Skeletal muscle satellite cell (primary cell): ENCODE measurements around the gene TRAF7. TPM values are rescaled to one million over a fixed set of nuclear protein-coding genes. Genes with fewer than 3 reads are reported as not detected.
"Not testable (repeated sequence)": the region's sequence is repeated elsewhere in the genome, so short reads cannot be mapped to it uniquely, and the experiment has no call there.

Source experiments
- H3K27me3 ChIP-seq: 2 replicates; pipeline ENCODE4 v1.7.0; 2013; ENCODE audit warnings: low read length; ENCODE audit not compliant: control insufficient read depth, insufficient read depth
- H3K36me3 ChIP-seq: 2 replicates; pipeline ENCODE4 v1.7.0; 2013; ENCODE audit warnings: mild to moderate bottlenecking, control low read depth, low read length; ENCODE audit not compliant: insufficient read depth
- H3K4me1 ChIP-seq: 2 replicates; pipeline ENCODE4 v1.7.0; 2013; ENCODE audit warnings: low read length; ENCODE audit not compliant: control insufficient read depth, insufficient read depth
- H3K4me2 ChIP-seq: 2 replicates; pipeline ENCODE4 v1.7.0; 2013; ENCODE audit warnings: mild to moderate bottlenecking, low read length
- H3K4me3 ChIP-seq: 2 replicates; pipeline ENCODE4 v1.7.0; 2013; ENCODE audit warnings: low read length
- H3K9ac ChIP-seq: 2 replicates; pipeline ENCODE4 v1.7.0; 2013; ENCODE audit warnings: mild to moderate bottlenecking, low read depth, low read length, moderate library complexity
- H3K9me3 ChIP-seq: replicated peaks from 2 replicates; pipeline ENCODE4 v1.7.0; 2013; ENCODE audit warnings: mild to moderate bottlenecking, control low read depth, low read length
- total RNA-seq: library from RNA; depleted of rRNA; stranded (reverse); fragments of >200 nt; gene quantifications from 2 replicates; pipeline ENCODE4 v1.2.3, GENCODE V29; 2012; rRNA removed

Gene TRAF7
- total RNA-seq = 55.3 and 64.7 TPM in 2 replicates

DNA sequence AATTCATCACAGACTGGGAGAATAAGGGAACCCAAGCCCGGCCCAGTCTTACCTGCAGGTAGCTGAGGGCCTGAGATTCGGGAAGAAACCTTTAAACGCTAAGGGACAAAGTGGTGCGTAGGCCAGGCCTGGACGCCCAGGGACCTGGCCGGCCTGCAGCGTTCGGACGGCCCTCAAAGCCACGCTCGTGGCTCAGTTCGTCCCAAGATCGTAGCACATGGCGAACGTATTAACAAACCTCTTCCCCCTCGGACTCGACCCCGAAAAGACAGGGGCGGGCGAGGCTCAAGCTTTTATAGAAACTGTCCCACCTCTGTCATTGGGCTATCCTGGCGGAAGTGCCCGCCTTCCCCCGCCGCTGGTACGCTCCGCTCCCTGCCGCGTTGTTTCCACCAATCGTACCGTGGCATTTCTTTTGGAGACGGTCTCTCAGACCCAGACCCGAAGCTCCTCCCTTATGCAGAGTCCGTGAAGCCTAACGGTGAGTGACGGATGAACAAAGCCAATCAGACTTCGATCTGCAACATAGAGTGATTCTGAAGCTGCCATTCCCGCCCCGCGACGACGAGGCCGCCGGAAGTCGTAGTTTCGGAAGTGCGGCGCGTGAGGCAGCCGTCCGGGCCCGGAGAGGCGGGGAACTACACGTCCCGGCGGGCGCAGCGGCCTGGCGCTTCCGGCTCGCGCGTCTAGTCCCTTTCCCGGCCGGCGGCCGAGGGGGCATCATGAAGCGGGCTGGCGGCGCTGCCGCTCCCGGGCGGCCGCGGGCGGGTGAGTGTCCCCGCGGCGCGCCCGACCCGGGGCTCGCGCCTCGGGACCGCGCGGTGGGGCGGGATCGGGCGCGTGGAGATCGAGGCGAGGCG is at the start of gene TRAF7:
Gene TRAF7 (plus strand): TSS at position 692 of the 860 bp plus-strand sequence. CDS start 8,139 bp downstream, outside the sequence.
- Histone ChIP-seq H3K4me1 (peaks cover 62% of the 10 kb centered on the region), H3K36me3 (peaks cover 42% of the 10 kb centered on the region), H3K9me3 (no peaks in the 10 kb centered on the region), H3K27me3 (no peaks in the 10 kb centered on the region), H3K9ac (peak within 1 kb of the TSS; percentile 96), H3K4me3 (peak within 1 kb of the TSS; percentile 92), H3K4me2 (peak within 1 kb of the TSS; percentile 99)

DNA sequence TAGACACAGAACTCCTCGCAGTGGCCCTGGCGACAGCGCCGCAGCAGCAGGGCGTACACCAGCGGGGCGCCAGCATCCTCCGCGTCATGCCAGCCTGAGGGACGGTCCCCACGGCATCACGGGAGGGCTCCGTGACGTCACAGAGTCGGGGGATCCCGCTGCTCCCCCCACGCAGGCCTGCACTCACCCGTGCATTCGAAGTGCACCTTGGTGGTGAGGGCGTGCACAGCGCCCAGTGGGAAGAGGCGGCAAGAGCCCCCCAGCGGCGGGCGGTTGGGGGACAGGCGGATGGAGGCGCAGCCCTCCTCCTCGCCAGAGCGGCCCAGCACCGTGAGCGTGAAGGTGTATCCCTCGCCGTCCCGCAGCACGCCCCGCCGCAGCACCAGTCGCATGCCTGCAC is 49.4 kb upstream of the TRAF7 start:
- not testable (repeated sequence) for H3K9me3 ChIP-seq, H3K4me3 ChIP-seq, H3K4me2 ChIP-seq, H3K9ac ChIP-seq, H3K27me3 ChIP-seq
- Histone ChIP-seq H3K36me3 (peaks cover 18% of the 10 kb centered on the region), H3K4me1 (peaks cover 10% of the 10 kb centered on the region)

DNA sequence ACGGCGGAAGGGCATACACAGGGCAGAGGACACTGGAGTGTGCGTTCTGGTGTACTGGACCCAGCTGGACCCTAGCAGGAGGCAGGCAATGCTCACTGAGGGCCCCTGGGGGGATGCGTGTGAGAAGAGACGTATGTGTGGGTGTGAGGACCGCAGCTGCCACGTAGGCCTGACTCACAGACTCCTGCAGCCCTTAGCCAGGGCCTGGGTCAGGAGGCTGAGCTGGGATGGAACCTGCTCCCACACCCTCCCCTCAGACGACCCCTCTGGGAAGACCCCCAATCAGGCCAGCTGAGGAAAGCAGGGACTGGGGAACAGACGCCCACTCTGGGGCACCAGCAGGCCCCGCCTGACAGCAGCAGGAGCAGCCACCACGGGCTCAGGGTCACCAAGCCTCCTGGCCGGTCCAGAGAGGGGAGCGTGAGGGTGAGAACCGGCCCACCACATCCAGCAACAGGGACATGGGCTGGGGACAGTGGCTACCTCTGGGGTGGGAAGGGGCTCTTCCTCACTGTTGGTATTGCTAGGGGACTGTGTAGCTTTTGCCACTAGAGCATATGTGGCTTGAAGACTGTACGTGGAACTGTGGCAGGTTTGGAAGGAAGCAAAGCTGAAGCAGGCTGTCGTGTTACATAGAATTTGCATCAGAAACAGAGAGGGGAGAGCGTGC is 48.3 kb upstream of the TRAF7 start:
- not testable (repeated sequence) for H3K9me3 ChIP-seq, H3K4me3 ChIP-seq, H3K9ac ChIP-seq, H3K27me3 ChIP-seq
- peaks cover 10% of the 10 kb centered on the region for H3K4me1 ChIP-seq
- peaks cover 15% of the 10 kb centered on the region for H3K36me3 ChIP-seq
- H3K4me2 ChIP-seq = peak overlapping the region; percentile 64

DNA sequence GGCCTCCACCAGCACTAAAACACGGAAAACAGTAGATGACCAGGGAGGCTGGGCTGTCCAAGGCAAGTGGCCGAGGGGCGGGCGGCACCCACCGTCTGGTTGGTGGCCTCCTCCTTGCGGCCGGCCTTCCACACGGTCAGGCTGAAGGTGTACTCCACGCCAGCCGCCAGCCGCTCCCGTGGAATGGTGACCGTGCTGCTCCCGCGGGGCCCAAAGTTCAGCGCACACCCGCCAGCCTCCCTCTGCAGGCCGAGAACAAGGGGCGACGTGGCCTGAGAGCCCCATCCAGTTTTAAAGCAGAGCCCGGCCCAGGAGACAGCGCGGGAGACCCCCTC is 47.8 kb upstream of the TRAF7 start:
- H3K27me3 ChIP-seq, H3K4me3 ChIP-seq, H3K9me3 ChIP-seq, H3K4me2 ChIP-seq, H3K9ac ChIP-seq: not testable (repeated sequence)
- Histone ChIP-seq H3K36me3 (peaks cover 15% of the 10 kb centered on the region), H3K4me1 (peaks cover 10% of the 10 kb centered on the region)

DNA sequence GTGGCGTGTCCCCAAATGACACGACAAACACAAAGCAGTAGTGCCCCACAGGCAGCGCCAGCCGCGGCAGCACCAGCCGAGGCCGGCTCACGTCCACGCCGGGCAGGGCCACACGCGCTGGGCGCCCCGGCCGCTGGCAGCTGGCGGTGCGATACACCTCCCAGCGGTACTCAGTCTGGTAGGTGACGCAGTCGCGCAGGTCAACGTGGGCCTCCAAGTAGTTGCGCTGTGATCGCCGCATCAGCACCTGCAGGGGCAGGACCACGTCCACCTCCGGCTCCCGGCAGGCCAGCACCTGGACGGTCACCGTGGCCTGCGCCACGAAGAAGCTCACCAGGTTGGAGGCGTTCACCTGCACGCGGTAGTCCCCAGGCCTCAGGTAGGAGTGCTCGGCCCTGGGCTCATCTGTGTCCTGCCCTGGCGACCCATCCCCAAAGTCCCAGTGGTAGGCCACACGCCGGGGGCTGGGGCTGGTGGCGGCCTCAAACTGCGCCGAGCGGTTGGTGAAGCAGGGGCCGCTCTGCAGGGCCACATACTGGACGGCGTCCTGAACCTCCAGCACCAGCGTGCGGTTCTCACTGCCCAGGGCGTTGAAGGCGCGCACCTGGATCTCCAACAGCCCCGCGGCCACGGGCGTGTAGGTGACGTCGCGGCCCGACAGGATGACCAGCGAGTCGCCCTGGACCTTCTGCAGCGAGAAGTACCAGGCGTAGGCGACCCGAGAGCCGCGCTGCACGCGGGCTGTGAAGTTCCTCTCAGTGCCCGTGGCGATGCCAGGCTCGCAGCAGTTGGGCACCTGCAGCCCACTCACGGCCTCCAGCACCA is 46.9 kb upstream of the TRAF7 start:
- H3K4me2 ChIP-seq, H3K9ac ChIP-seq, H3K4me3 ChIP-seq, H3K9me3 ChIP-seq, H3K27me3 ChIP-seq: not testable (repeated sequence)
- peaks cover 15% of the 10 kb centered on the region for H3K36me3 ChIP-seq
- peaks cover 10% of the 10 kb centered on the region for H3K4me1 ChIP-seq

DNA sequence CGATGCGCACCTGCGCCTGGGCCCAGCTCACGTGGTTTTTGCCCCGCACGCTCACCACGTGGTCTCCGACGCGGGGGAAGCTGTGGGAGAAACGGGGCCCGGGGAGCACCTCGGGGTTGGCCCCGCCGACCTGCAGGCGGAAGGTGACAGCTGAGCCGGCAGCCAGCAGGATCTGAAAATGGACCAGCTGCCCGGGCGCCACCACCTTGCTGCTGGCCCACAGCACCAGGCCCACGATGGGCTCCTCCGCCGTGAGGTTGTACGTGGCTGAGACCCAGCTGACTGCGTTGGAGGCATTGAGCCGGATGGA is 46.4 kb upstream of the TRAF7 start:
- peaks cover 10% of the 10 kb centered on the region for H3K4me1 ChIP-seq
- not testable (repeated sequence) for H3K9ac ChIP-seq, H3K4me2 ChIP-seq, H3K27me3 ChIP-seq, H3K4me3 ChIP-seq, H3K9me3 ChIP-seq
- peaks cover 15% of the 10 kb centered on the region for H3K36me3 ChIP-seq

DNA sequence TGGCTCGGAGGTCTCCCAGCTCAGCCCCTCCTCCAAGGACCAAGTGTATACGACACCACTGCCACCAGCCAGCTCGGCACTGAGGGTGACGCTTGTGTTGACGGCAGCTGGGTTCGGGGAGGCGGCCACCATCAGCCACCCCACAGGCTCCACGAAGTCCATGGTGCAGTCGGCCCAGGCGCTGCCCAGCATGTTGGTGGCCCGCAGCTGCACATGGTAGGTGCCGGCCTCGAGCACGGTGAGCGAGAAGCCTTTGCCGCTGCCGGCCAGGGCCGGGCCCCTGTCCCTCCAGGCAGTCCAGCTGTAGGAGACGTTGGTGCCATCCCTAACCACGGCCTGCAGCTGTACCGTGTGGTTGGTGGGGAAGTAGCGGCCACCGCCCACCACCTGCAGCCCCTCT is 45.7 kb upstream of the TRAF7 start:
- Histone ChIP-seq H3K36me3 (peaks cover 15% of the 10 kb centered on the region), H3K4me1 (peaks cover 10% of the 10 kb centered on the region)
- H3K9me3 ChIP-seq, H3K9ac ChIP-seq, H3K4me2 ChIP-seq, H3K4me3 ChIP-seq, H3K27me3 ChIP-seq: not testable (repeated sequence)

DNA sequence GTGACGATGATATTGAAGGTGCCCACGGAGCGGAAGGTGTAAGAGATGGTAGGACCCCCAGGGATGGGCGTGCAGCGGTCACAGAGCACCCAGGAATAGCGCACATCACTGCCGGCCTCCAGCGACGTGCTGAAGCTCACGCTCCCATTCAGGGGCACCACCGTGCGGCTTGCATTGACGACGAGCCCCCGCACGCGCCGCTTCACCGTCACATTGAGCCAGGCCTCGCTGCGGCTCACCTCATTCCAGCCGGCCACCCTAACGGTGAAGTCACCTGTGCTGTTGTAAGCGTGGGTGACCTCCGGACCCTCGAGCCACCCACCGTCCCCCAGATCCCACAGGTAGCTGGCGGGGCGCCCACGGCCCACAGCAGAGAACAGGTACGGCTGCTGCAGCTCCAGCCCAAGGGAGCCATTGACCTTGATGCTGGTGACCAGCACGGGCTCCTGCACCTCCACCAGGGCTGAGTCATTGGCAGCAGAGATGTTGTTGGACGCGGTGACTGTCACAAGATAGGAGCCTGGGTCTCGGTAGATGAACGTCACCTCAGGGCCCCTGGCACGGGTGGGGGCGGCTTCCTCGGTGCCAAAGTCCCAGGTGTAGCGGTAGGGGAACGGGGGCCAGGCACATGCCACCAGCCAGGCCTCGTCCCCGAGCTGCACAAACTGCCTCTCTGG is 45.1 kb upstream of the TRAF7 start:
- peaks cover 15% of the 10 kb centered on the region for H3K36me3 ChIP-seq
- peaks cover 10% of the 10 kb centered on the region for H3K4me1 ChIP-seq
- H3K27me3 ChIP-seq, H3K4me3 ChIP-seq, H3K9me3 ChIP-seq, H3K9ac ChIP-seq, H3K4me2 ChIP-seq: not testable (repeated sequence)

DNA sequence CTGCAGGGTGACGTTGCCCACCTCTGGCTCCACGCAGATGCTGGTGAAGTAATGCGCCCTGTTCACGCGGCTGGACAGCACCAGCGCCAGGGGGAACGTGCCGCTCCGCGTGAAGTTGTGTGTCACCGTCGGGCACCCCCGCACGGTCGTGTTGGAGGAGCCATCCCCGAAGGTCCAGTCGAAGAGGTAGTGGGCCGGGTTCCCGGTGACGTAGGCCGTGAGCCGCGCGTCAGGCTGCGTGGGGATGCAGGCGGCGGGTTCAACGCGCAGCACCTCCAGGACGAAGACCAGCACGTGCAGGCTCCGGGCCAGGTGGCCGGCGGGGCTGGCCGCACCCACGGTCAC is 44.6 kb upstream of the TRAF7 start:
- H3K4me3 ChIP-seq, H3K9ac ChIP-seq, H3K9me3 ChIP-seq, H3K27me3 ChIP-seq, H3K4me2 ChIP-seq: not testable (repeated sequence)
- Histone ChIP-seq H3K36me3 (peaks cover 15% of the 10 kb centered on the region), H3K4me1 (peaks cover 10% of the 10 kb centered on the region)

DNA sequence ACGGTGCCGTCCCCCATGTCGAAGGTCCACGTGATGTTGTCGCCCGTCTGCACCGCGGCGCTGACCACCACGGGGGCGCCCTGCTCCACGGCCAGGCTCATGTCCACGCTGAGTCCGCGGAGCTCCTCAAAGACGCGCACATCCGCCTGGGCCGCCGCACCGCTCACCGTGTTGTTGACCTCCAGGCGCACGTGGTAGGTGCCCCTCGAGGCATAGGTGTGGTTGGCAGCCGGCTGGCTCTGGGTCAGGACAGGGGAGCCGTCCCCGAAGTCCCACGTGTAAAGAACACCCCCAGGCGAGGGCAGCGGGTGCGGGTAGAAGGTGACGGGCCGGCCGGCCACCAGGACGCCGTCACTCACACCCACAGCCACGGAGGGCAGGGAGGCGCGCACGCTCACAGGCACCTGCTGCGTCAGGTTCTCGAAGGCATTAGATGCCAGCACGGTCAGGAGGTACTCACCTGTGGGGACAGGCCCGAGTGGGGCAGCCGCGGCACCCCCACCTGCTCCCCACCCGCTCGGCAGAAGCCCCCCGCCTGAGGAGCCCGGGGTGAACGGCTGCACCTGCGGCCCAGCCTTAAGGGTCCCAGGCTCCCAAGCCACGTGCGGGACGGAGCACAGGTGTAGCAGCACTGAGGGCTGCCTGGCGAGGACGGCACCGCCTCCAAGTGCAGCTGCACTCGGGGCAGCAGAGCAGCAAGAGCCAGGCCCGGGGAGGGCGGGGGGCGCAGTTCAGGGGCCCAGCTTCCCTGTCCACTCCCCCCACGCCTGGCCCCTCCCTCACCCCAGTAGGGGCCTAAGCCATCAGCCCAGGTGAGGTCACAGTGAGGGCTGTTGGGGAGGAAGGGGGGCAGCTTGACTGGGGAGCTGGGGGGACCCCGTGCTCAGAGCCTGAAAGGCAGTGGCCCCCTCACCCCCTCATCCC is 43.9 kb upstream of the TRAF7 start:
- not testable (repeated sequence) for H3K4me3 ChIP-seq, H3K9me3 ChIP-seq, H3K27me3 ChIP-seq, H3K4me2 ChIP-seq, H3K4me1 ChIP-seq, H3K9ac ChIP-seq
- H3K36me3 ChIP-seq = peaks cover 15% of the 10 kb centered on the region
